DOHH2 (cell line): ENCODE results near the gene PKN1.

ENCODE experiments used
- CTCF ChIP-seq: fragments of 200-600 bp; sonication (generic); IDR thresholded peaks from one replicate; pipeline ENCODE4 v1.5.1; 2014; ENCODE audit warnings: antibody characterized with exemption, mild to moderate bottlenecking, low read depth, low read length; ENCODE audit not compliant: poor library complexity, severe bottlenecking
- EZH2phosphoT487 ChIP-seq: fragments of 200-600 bp; sonication (generic); IDR thresholded peaks from 2 replicates; pipeline ENCODE4 v1.6.1; 2017; ENCODE audit warnings: borderline replicate concordance, mild to moderate bottlenecking, antibody characterized with exemption, low read length, moderate library complexity, mixed read lengths

- TF ChIP-seq CTCF (no peak), EZH2phosphoT487 (no peak)
Observed at GRCh38 chr19:14410091-14411051, 22.7 kb upstream of the PKN1 start.
